CD4-positive, CD25-positive, alpha-beta regulatory T cell (primary cell): ENCODE measurements around the gene C15orf39. TPM values are rescaled to one million over a fixed set of nuclear protein-coding genes. Genes with fewer than 3 reads are reported as not detected.
"Not testable (repeated sequence)": the region's sequence is repeated elsewhere in the genome, so short reads cannot be mapped to it uniquely, and the experiment has no call there.

Source experiments
- ATAC-seq, 2 donors: fragments of 150-1000 bp; cut with Tn5 transposase; one replicate each; pipeline ENCODE4 v1.10.0; 2021; ENCODE audit warnings: low read depth in 2 of 2, moderate number of reproducible peaks in 2 of 2, moderate library complexity in 1 of 2
- DNase-seq, 3 donors: peaks; one replicate each; pipeline versions ENCODE4 v3.0.0 to v3.0.0-alpha.2; 2012 to 2022; ENCODE audit warnings: mixed read lengths in 1 of 3
- H3K27ac ChIP-seq: one replicate; pipeline ENCODE4 v1.7.0; 2013; ENCODE audit warnings: mild to moderate bottlenecking, low read length; ENCODE audit not compliant: insufficient read depth, poor library complexity, severe bottlenecking
- H3K27me3 ChIP-seq: one replicate; pipeline ENCODE4 v1.7.0; 2013; ENCODE audit warnings: low read length; ENCODE audit not compliant: control insufficient read depth, insufficient read depth
- H3K36me3 ChIP-seq: one replicate; pipeline ENCODE4 v1.7.0; 2013; ENCODE audit warnings: mild to moderate bottlenecking, low read length, moderate library complexity; ENCODE audit not compliant: control insufficient read depth, insufficient read depth
- H3K4me1 ChIP-seq: 2 replicates; pipeline ENCODE4 v1.7.0; 2013; ENCODE audit warnings: mild to moderate bottlenecking, low read length; ENCODE audit not compliant: insufficient read depth, control insufficient read depth, poor library complexity, severe bottlenecking
- H3K4me3 ChIP-seq: one replicate; pipeline ENCODE4 v1.7.0; 2013; ENCODE audit warnings: low read depth, mild to moderate bottlenecking, low read length, moderate library complexity
- H3K9me3 ChIP-seq, 2 experiments: 1 replicate in 1 of 2; 2 replicates in 1 of 2; pipeline ENCODE4 v1.7.0; 2013; ENCODE audit warnings: low read length in 2 of 2, mild to moderate bottlenecking in 1 of 2, moderate library complexity in 1 of 2; ENCODE audit not compliant: control insufficient read depth in 2 of 2
- H3K27ac Mint-ChIP-seq, 3 donors: one replicate each; pipeline ENCODE4 v1.8.0; 2020 to 2022; ENCODE audit warnings: mild to moderate bottlenecking in 3 of 3, mixed read lengths in 3 of 3, moderate library complexity in 2 of 3
- H3K27me3 Mint-ChIP-seq: one replicate; pipeline ENCODE4 v1.8.0; 2022; ENCODE audit warnings: mild to moderate bottlenecking, mixed read lengths
- H3K36me3 Mint-ChIP-seq: one replicate; pipeline ENCODE4 v1.8.0; 2020; ENCODE audit warnings: mixed read lengths
- H3K4me1 Mint-ChIP-seq, 4 donors: one replicate each; pipeline ENCODE4 v1.8.0; 2020 to 2022; ENCODE audit warnings: mixed read lengths in 4 of 4, mild to moderate bottlenecking in 1 of 4
- H3K4me3 Mint-ChIP-seq, 4 donors: one replicate each; pipeline ENCODE4 v1.8.0; 2020 to 2022; ENCODE audit warnings: mild to moderate bottlenecking in 4 of 4, mixed read lengths in 4 of 4, moderate library complexity in 3 of 4
- H3K9me3 Mint-ChIP-seq, 7 donors: one replicate each; pipeline ENCODE4 v1.8.0; 2020 to 2022; ENCODE audit warnings: mixed read lengths in 7 of 7, mild to moderate bottlenecking in 3 of 7, moderate library complexity in 2 of 7
- polyA plus RNA-seq, 4 donors: library from polyadenylated mRNA; unstranded; fragments of 300-500 nt; fragmentation: Illumina TruSeq; gene quantifications; one replicate each; pipeline ENCODE4 v1.2.3, GENCODE V29; 2021
- total RNA-seq: library from RNA; stranded (reverse); gene quantifications from one replicate; pipeline ENCODE4 v1.2.3, GENCODE V29; 2022

C15orf39 gene
- total and polyA plus RNA-seq, 5 donors from 2014 or later, result 1.2 to 19.5 (median 2.1) TPM

- H3K27me3 Mint-ChIP-seq, result peaks cover 17% of the 10 kb centered on the region
- H3K27ac Mint-ChIP-seq, result no peak overlapping the region
- no peaks in the 10 kb centered on the region for H3K36me3 ChIP-seq
- no peak overlapping the region for H3K4me3 ChIP-seq
- DNase-seq, result no peak
- no peaks in the 10 kb centered on the region for H3K4me1 Mint-ChIP-seq
- H3K4me3 Mint-ChIP-seq, result no peak overlapping the region
- H3K4me1 ChIP-seq, result no peaks in the 10 kb centered on the region
- no peak for ATAC-seq
- H3K9me3 ChIP-seq, result no peaks in the 10 kb centered on the region
- H3K27me3 ChIP-seq, result no peaks in the 10 kb centered on the region
- H3K9me3 Mint-ChIP-seq, result no peaks in the 10 kb centered on the region
- no peaks in the 10 kb centered on the region for H3K36me3 Mint-ChIP-seq
- no peak overlapping the region for H3K27ac ChIP-seq
These were observed 42.4 kb upstream of the C15orf39 start for GRCh38 chr15:75159244-75159643.

- no peak overlapping the region for H3K4me3 Mint-ChIP-seq
- H3K27ac Mint-ChIP-seq, result no peak overlapping the region
- no peaks in the 10 kb centered on the region for H3K4me1 ChIP-seq
- H3K27me3 ChIP-seq, result no peaks in the 10 kb centered on the region
- no peak overlapping the region for H3K27ac ChIP-seq
- no peaks in the 10 kb centered on the region for H3K36me3 Mint-ChIP-seq
- H3K9me3 ChIP-seq, result no peaks in the 10 kb centered on the region
- no peaks in the 10 kb centered on the region for H3K36me3 ChIP-seq
- H3K4me3 ChIP-seq, result no peak overlapping the region
- DNase-seq (no peak), ATAC-seq (no peak)
- peaks cover 0 to 6% (median 0%) of the 10 kb centered on the region in 4 donors for H3K4me1 Mint-ChIP-seq
- peaks cover 0 to under 1% (median 0%) of the 10 kb centered on the region in 7 donors for H3K9me3 Mint-ChIP-seq
- H3K27me3 Mint-ChIP-seq, result peaks cover 17% of the 10 kb centered on the region
These were observed 40.4 kb upstream of the C15orf39 start for GRCh38 chr15:75161106-75161916.

GRCh38 chr15:75161917-75162414, 39.7 kb upstream of the C15orf39 start:
- DNase-seq (no peak), ATAC-seq (no peak)
- Histone ChIP-seq H3K9me3 (no peaks in the 10 kb centered on the region), H3K4me3 (no peak overlapping the region), H3K27me3 (no peaks in the 10 kb centered on the region), H3K4me1 (no peaks in the 10 kb centered on the region), H3K36me3 (no peaks in the 10 kb centered on the region), H3K27ac (no peak overlapping the region)
- peaks cover 0 to 6% (median 0%) of the 10 kb centered on the region in 4 donors for H3K4me1 Mint-ChIP-seq
- H3K9me3 Mint-ChIP-seq, result peaks cover 0 to 3% (median 0%) of the 10 kb centered on the region in 7 donors
- no peak overlapping the region for H3K4me3 Mint-ChIP-seq
- no peaks in the 10 kb centered on the region for H3K36me3 Mint-ChIP-seq
- peaks cover 23% of the 10 kb centered on the region for H3K27me3 Mint-ChIP-seq
- H3K27ac Mint-ChIP-seq, result no peak overlapping the region

- H3K9me3 Mint-ChIP-seq, result peaks cover 0 to 3% (median 0%) of the 10 kb centered on the region in 7 donors
- H3K4me1 Mint-ChIP-seq, result peaks cover 0 to 11% (median 1%) of the 10 kb centered on the region in 4 donors
- H3K4me3 Mint-ChIP-seq, result no peak overlapping the region
- DNase-seq (no peak), ATAC-seq (no peak)
- no peaks in the 10 kb centered on the region for H3K27me3 ChIP-seq
- H3K36me3 Mint-ChIP-seq, result no peaks in the 10 kb centered on the region
- H3K36me3 ChIP-seq, result no peaks in the 10 kb centered on the region
- peaks cover 23% of the 10 kb centered on the region for H3K27me3 Mint-ChIP-seq
- no peak overlapping the region for H3K4me3 ChIP-seq
- no peaks in the 10 kb centered on the region for H3K9me3 ChIP-seq
- H3K27ac Mint-ChIP-seq, result no peak overlapping the region
- no peaks in the 10 kb centered on the region for H3K4me1 ChIP-seq
- no peak overlapping the region for H3K27ac ChIP-seq
These were observed 38.5 kb upstream of the C15orf39 start for GRCh38 chr15:75163150-75163564.

- Histone ChIP-seq H3K36me3 (no peaks in the 10 kb centered on the region), H3K9me3 (no peaks in the 10 kb centered on the region), H3K4me3 (no peak overlapping the region), H3K27ac (no peak overlapping the region), H3K27me3 (peaks cover 1% of the 10 kb centered on the region), H3K4me1 (no peaks in the 10 kb centered on the region)
- Mint-ChIP-seq H3K9me3 (peaks cover 0 to 3% (median 0%) of the 10 kb centered on the region in 7 donors), H3K4me3 (no peak overlapping the region), H3K27ac (no peak overlapping the region), H3K4me1 (peaks cover 0 to 11% (median 1%) of the 10 kb centered on the region in 4 donors), H3K27me3 (peaks cover 19% of the 10 kb centered on the region), H3K36me3 (no peaks in the 10 kb centered on the region)
- ATAC-seq (no peak), DNase-seq (peak in 1 of 3 donors; percentile 54)
These were observed 36.9 kb upstream of the C15orf39 start for GRCh38 chr15:75164625-75165350.

GRCh38 chr15:75166489-75167063, 35.1 kb upstream of the C15orf39 start:
- not testable (repeated sequence) for H3K9me3 Mint-ChIP-seq, H3K4me3 ChIP-seq, H3K36me3 ChIP-seq, H3K4me1 ChIP-seq, H3K4me3 Mint-ChIP-seq, H3K27me3 ChIP-seq, H3K27ac ChIP-seq, H3K27me3 Mint-ChIP-seq, H3K9me3 ChIP-seq, DNase-seq, H3K36me3 Mint-ChIP-seq, ATAC-seq
- Mint-ChIP-seq H3K4me1 (peaks cover 0 to 15% (median 3%) of the 10 kb centered on the region in 4 donors), H3K27ac (peak overlapping the region in 1 of 3 donors; percentile 16)

GRCh38 chr15:75167588-75168350, 33.9 kb upstream of the C15orf39 start:
- Histone ChIP-seq H3K4me1 (no peaks in the 10 kb centered on the region), H3K27me3 (peaks cover 4% of the 10 kb centered on the region), H3K27ac (no peak overlapping the region), H3K4me3 (no peak overlapping the region), H3K36me3 (no peaks in the 10 kb centered on the region), H3K9me3 (no peaks in the 10 kb centered on the region)
- Mint-ChIP-seq H3K27me3 (peaks cover 8% of the 10 kb centered on the region), H3K27ac (no peak overlapping the region), H3K4me3 (no peak overlapping the region), H3K4me1 (peaks cover 0 to 15% (median 3%) of the 10 kb centered on the region in 4 donors), H3K9me3 (peaks cover 0 to 3% (median 0%) of the 10 kb centered on the region in 7 donors), H3K36me3 (no peaks in the 10 kb centered on the region)
- peak in 1 of 3 donors; percentile 61 for DNase-seq
- no peak for ATAC-seq
